ENCODE measurements around the gene BMP7.

The BMP7 gene

DNA sequence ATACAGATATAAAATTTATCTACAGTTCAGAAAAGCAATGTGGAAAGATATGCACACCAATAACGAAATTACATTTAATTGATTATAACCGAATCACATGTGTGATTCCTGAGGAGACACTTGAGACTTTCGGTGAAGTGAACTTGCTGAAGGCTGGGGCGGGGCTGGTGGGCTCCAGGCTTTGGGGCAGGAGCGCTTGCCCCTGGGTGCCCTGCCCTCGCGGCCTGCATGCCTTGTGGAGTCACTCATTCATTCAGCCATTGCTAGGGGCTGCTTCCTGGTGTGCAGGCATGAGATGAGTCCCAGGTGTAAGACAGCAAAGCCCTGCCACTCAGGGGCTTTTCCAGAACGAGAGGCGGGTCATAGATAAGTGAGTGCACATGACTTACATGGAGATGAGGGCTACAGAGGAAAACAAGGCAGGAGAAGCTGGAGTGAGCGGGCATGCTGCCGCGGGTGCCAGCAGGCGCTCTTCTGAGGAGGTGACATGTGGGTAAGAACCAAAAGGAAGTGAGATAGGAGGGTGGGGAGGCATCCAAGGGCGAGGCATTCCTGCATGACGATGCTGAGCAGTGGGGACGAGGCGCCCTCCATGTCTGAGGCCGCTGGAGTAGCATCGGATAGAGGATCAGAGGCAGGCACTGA, 88.7 kb downstream of the BMP7 start:
- no peak for TF ChIP-seq ZNF565 (CRISPR knock-in tag; conservative IDR thresholded peaks at IDR 0.05; ENCODE audit: low read depth)
- no peak for TF ChIP-seq ZFP30 (CRISPR knock-in tag; IDR thresholded peaks at IDR 0.05)
- TF ChIP-seq ZNF70 (CRISPR knock-in tag; IDR thresholded peaks at IDR 0.05), result no peak
- no peak for TF ChIP-seq ARNTL (CRISPR knock-in tag; IDR thresholded peaks at IDR 0.05; ENCODE audit: borderline replicate concordance, low read depth)
- no peak for TF ChIP-seq GLIS3 (CRISPR knock-in tag; IDR thresholded peaks at IDR 0.05)
- no peak for ATAC-seq

DNA sequence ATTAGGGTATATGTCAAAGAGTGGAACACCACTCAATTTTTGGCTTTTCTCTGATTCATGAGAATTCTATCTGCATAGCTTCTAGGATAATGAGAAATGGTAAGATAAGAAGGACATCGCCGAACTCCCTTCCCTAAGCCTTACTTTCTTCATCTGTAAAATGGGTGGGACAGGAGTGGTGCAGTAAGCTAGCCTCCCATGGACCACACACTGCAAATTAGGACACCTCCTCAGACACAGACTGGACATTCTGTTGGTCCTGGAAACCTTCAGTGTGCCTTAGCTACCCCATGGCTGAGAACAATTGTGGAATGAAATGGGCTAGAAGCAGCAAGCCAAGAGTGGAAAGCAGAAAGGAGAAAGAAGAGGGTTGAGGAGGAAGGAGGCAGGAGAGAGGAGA, 89.6 kb downstream of the BMP7 start:
- TF ChIP-seq BACH2 (CRISPR knock-in tag; IDR thresholded peaks at IDR 0.05; ENCODE audit: borderline replicate concordance), result no peak
- TF ChIP-seq ESRRG (CRISPR knock-in tag; IDR thresholded peaks at IDR 0.05), result no peak
- no peak for TF ChIP-seq ZFP30 (CRISPR knock-in tag; IDR thresholded peaks at IDR 0.05)
- no peak for TF ChIP-seq ZFP3 (CRISPR knock-in tag; IDR thresholded peaks at IDR 0.05)
- no peak for TF ChIP-seq ZC3H10 (CRISPR knock-in tag; IDR thresholded peaks at IDR 0.05)
- TF ChIP-seq CSDC2 (CRISPR knock-in tag; IDR thresholded peaks at IDR 0.05), result no peak
- TF ChIP-seq ZNF70 (CRISPR knock-in tag; IDR thresholded peaks at IDR 0.05), result no peak
- no peak for TF ChIP-seq TCF4 (CRISPR knock-in tag; IDR thresholded peaks at IDR 0.05; ENCODE audit: borderline replicate concordance)
- no peak for ATAC-seq

DNA sequence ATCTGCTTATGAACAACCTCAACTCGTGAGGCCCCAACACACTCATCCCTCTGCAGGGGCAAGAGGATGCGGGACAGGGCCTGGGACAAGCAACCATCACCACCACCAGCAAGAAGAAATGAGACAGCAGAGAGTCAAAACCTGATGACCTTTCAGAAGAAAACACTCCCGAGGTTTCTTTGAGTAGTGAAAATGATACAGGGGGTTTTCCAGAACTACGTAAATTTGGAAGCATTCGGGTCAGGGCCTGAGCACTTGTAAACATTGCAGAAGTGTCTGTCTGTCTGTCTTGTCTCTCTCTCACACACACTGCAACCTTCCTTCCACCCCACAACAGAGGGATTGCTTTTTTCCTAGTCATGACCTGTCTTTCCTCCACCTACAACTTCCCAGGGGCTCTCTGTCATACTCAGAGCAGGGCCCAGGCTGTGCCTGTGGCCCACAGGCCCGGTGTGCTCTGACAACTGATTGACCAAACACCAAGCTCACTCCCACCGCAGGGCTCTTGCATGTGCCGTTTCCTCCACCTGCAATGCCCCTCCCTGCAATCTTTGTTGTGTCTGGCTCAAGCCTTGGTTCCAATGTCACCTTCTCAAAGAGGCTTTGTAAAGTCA, 90.9 kb downstream of the BMP7 start:
- ATAC-seq, result no peak
- TF ChIP-seq ZC3H10 (CRISPR knock-in tag; IDR thresholded peaks at IDR 0.05) (no peak), ZNF8 (CRISPR knock-in tag; IDR thresholded peaks at IDR 0.05) (no peak), ZNF565 (CRISPR knock-in tag; conservative IDR thresholded peaks at IDR 0.05; ENCODE audit: low read depth) (no peak), OSR1 (CRISPR knock-in tag; IDR thresholded peaks at IDR 0.05) (no peak), GLIS3 (CRISPR knock-in tag; IDR thresholded peaks at IDR 0.05) (no peak), ISL1 (CRISPR knock-in tag; IDR thresholded peaks at IDR 0.05) (no peak), PPARA (CRISPR knock-in tag; IDR thresholded peaks at IDR 0.05; ENCODE audit: borderline replicate concordance) (no peak), ZFP30 (CRISPR knock-in tag; IDR thresholded peaks at IDR 0.05) (no peak), SNAI2 (CRISPR knock-in tag; IDR thresholded peaks at IDR 0.05) (no peak)
- TF ChIP-seq, protein P1, sequence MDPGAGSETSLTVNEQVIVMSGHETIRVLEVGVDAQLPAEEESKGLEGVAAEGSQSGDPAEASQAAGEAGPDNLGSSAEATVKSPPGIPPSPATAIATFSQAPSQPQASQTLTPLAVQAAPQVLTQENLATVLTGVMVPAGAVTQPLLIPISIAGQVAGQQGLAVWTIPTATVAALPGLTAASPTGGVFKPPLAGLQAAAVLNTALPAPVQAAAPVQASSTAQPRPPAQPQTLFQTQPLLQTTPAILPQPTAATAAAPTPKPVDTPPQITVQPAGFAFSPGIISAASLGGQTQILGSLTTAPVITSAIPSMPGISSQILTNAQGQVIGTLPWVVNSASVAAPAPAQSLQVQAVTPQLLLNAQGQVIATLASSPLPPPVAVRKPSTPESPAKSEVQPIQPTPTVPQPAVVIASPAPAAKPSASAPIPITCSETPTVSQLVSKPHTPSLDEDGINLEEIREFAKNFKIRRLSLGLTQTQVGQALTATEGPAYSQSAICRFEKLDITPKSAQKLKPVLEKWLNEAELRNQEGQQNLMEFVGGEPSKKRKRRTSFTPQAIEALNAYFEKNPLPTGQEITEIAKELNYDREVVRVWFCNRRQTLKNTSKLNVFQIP (CRISPR knock-in tag; IDR thresholded peaks at IDR 0.05; ENCODE audit: borderline replicate concordance, low read depth), result no peak
- TF ChIP-seq, protein P2, sequence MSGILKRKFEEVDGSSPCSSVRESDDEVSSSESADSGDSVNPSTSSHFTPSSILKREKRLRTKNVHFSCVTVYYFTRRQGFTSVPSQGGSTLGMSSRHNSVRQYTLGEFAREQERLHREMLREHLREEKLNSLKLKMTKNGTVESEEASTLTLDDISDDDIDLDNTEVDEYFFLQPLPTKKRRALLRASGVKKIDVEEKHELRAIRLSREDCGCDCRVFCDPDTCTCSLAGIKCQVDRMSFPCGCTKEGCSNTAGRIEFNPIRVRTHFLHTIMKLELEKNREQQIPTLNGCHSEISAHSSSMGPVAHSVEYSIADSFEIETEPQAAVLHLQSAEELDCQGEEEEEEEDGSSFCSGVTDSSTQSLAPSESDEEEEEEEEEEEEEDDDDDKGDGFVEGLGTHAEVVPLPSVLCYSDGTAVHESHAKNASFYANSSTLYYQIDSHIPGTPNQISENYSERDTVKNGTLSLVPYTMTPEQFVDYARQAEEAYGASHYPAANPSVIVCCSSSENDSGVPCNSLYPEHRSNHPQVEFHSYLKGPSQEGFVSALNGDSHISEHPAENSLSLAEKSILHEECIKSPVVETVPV (CRISPR knock-in tag; IDR thresholded peaks at IDR 0.05), result no peak
- TF ChIP-seq, protein P3, sequence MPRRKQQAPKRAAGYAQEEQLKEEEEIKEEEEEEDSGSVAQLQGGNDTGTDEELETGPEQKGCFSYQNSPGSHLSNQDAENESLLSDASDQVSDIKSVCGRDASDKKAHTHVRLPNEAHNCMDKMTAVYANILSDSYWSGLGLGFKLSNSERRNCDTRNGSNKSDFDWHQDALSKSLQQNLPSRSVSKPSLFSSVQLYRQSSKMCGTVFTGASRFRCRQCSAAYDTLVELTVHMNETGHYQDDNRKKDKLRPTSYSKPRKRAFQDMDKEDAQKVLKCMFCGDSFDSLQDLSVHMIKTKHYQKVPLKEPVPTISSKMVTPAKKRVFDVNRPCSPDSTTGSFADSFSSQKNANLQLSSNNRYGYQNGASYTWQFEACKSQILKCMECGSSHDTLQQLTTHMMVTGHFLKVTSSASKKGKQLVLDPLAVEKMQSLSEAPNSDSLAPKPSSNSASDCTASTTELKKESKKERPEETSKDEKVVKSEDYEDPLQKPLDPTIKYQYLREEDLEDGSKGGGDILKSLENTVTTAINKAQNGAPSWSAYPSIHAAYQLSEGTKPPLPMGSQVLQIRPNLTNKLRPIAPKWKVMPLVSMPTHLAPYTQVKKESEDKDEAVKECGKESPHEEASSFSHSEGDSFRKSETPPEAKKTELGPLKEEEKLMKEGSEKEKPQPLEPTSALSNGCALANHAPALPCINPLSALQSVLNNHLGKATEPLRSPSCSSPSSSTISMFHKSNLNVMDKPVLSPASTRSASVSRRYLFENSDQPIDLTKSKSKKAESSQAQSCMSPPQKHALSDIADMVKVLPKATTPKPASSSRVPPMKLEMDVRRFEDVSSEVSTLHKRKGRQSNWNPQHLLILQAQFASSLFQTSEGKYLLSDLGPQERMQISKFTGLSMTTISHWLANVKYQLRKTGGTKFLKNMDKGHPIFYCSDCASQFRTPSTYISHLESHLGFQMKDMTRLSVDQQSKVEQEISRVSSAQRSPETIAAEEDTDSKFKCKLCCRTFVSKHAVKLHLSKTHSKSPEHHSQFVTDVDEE (CRISPR knock-in tag; IDR thresholded peaks at IDR 0.05), result no peak

DNA sequence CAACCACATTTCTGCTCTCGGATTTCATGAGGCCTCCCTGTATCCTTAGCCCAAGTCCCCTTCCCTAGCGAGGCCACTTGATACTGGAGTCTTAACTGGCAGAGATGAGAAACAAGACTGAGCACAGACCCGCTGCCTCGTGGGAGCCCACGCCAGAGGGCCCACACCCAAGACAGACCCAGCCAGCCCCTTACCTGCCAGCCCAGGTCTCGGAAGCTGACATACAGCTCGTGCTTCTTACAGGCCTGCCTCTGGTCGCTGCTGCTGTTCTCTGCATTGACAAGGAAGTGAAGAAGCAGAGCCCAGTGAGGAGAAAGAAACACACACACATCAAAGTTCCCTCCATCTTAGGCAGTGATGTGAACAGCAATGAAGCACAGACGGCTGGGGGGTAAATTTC, 91.7 kb downstream of the BMP7 start:
- no peak for ATAC-seq
- TF ChIP-seq ZNF70 (CRISPR knock-in tag; IDR thresholded peaks at IDR 0.05) (no peak), ZC3H10 (CRISPR knock-in tag; IDR thresholded peaks at IDR 0.05) (no peak), ISL1 (CRISPR knock-in tag; IDR thresholded peaks at IDR 0.05) (no peak), ZNF8 (CRISPR knock-in tag; IDR thresholded peaks at IDR 0.05) (no peak), ZFP30 (CRISPR knock-in tag; IDR thresholded peaks at IDR 0.05) (no peak), RARB (CRISPR knock-in tag; IDR thresholded peaks at IDR 0.05) (no peak), OSR1 (CRISPR knock-in tag; IDR thresholded peaks at IDR 0.05) (no peak), ESRRG (CRISPR knock-in tag; IDR thresholded peaks at IDR 0.05) (no peak), BACH2 (CRISPR knock-in tag; IDR thresholded peaks at IDR 0.05; ENCODE audit: borderline replicate concordance) (no peak), PPARA (CRISPR knock-in tag; IDR thresholded peaks at IDR 0.05; ENCODE audit: borderline replicate concordance) (no peak), CSDC2 (CRISPR knock-in tag; IDR thresholded peaks at IDR 0.05) (no peak)
- TF ChIP-seq, protein P4, sequence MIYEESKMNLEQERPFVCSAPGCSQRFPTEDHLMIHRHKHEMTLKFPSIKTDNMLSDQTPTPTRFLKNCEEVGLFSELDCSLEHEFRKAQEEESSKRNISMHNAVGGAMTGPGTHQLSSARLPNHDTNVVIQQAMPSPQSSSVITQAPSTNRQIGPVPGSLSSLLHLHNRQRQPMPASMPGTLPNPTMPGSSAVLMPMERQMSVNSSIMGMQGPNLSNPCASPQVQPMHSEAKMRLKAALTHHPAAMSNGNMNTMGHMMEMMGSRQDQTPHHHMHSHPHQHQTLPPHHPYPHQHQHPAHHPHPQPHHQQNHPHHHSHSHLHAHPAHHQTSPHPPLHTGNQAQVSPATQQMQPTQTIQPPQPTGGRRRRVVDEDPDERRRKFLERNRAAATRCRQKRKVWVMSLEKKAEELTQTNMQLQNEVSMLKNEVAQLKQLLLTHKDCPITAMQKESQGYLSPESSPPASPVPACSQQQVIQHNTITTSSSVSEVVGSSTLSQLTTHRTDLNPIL (CRISPR knock-in tag; IDR thresholded peaks at IDR 0.05; ENCODE audit: low read depth), result no peak
- TF ChIP-seq, protein P2 (CRISPR knock-in tag; IDR thresholded peaks at IDR 0.05), result no peak
